PFSK-1 (cell line): ENCODE results near the gene STARD7.

Source experiments
- FOXP2 ChIP-seq: optimal IDR thresholded peaks from 2 replicates; pipeline ENCODE3; 2011; ENCODE audit warnings: borderline replicate concordance, control low read depth, inconsistent platforms; ENCODE audit not compliant: insufficient read depth; ENCODE audit errors: extremely low read length, extremely low read depth
- POLR2AphosphoS5 ChIP-seq: IDR thresholded peaks from 2 replicates; pipeline ENCODE4 v1.6.1; 2012; ENCODE audit warnings: low read depth, mild to moderate bottlenecking, control low read depth, low read length, moderate library complexity
- REST ChIP-seq, 2 experiments: IDR thresholded peaks; 2 replicates each; pipeline versions ENCODE4 v1.6.1 to v1.8.0; 2011 to 2012; ENCODE audit warnings: low read depth in 2 of 2, low read length in 2 of 2, control low read depth in 1 of 2, inconsistent platforms in 1 of 2, mild to moderate bottlenecking in 1 of 2, moderate library complexity in 1 of 2; ENCODE audit not compliant: insufficient read depth in 1 of 2
- SIN3A ChIP-seq: IDR thresholded peaks from 2 replicates; pipeline ENCODE4 v1.6.1; 2012; ENCODE audit warnings: mild to moderate bottlenecking, low read length, moderate library complexity, borderline replicate concordance; ENCODE audit not compliant: insufficient read depth
- TAF1 ChIP-seq: IDR thresholded peaks from 2 replicates; pipeline ENCODE4 v1.6.1; 2012; ENCODE audit warnings: low read length, control low read depth, borderline replicate concordance; ENCODE audit not compliant: insufficient read depth

The STARD7 gene

DNA sequence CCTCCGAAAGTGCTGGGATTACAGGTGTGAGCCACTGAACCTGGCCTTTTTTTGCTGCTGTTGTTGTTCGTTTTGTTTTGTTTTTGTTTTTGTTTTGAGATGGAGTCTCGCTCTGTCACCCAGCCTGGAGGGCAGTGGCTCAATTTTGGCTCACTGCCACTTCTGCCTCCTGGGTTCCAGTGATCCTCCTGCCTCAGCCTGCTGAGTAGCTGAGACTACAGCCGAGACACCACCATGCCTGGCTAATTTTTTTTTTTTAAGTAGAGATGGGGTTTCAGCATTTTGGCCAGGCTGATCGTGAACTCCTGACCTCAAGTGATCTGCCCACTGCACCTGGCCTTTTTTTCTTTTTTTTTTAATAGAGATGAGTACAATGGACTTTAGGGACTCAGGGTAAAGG is 35.2 kb upstream of the STARD7 start:
- TF ChIP-seq REST (IDR thresholded peaks at IDR 0.05; ENCODE audit: insufficient read depth in 1 of 2, low read depth in 2 of 2, low read length in 2 of 2) (no peak), FOXP2 (no peak), SIN3A (no peak), TAF1 (no peak), POLR2AphosphoS5 (no peak)

GRCh38 chr2:96241900-96242611 is 33.4 kb upstream of the STARD7 start:
- TF ChIP-seq TAF1, result peak; percentile 89; the same call in 1 of the 2 replicates
- no peak for TF ChIP-seq REST (IDR thresholded peaks at IDR 0.05; ENCODE audit: insufficient read depth in 1 of 2, low read depth in 2 of 2, low read length in 2 of 2)
- peak; percentile 35; the same call in 1 of the 2 replicates for TF ChIP-seq POLR2AphosphoS5

DNA sequence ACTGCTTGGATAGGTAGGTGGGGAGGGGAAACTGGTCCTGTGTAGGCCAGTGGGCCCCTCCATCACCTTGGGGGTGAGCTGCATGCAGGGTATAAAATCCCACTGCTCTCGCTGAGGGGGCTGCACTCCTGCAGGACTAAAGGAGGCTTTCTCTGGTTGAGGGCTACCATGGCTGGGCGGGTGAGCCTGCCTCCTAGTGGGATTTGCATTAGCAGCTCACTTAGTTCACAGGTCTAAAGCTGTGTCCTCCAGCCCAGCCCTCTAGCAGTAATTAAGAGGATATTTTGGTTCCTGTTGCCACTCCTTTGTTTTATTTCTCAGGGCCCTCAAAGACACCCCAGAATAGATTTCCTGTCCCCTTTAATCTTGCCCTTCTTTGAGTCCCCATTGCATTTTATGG is 32.6 kb upstream of the STARD7 start:
- TF ChIP-seq REST (IDR thresholded peaks at IDR 0.05; ENCODE audit: insufficient read depth in 1 of 2, low read depth in 2 of 2, low read length in 2 of 2), result no peak
- no peak for TF ChIP-seq POLR2AphosphoS5
- no peak for TF ChIP-seq FOXP2
- TF ChIP-seq SIN3A, result no peak
- no peak for TF ChIP-seq TAF1

DNA sequence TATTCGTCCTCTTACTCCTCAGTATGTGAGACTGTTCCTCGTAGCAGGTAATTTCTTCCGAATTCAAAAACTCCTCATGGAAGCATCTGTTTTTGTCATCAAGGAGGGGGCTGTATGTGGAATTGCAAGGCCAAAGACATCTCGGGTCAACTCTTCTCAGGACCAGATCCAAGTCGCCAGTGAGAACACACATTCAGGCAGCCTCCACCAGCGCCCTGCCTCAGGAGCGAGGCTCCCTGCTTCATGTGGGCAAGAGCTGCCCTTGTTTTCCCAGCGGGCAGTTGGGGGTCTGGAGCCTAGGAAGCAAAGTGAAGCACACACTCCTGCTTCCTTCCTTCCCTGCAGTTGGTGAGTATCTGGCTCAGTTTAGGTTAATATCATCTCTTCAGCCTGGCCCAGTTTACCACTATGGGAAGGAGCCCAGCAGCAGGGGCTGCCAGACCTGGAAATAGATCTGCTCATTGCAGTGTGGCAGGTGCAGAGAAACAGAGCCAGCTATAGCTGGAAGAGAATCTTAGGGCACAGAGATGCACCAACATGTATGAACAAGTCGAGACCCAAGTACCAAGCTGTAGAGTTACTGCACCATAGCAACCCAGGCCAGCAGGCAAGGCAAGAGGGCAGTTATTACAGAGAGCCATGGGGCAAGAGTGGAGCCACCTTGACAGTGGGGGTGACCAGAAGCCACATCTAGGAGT is 31.9 kb upstream of the STARD7 start:
- TF ChIP-seq TAF1, result no peak
- TF ChIP-seq POLR2AphosphoS5, result no peak
- no peak for TF ChIP-seq FOXP2
- TF ChIP-seq REST (IDR thresholded peaks at IDR 0.05; ENCODE audit: insufficient read depth in 1 of 2, low read depth in 2 of 2, low read length in 2 of 2), result no peak
- no peak for TF ChIP-seq SIN3A
